OCI-LY7 (cell line): ENCODE results near the gene ARMC9.

ENCODE experiments used
- CTCF ChIP-seq: fragments of 200-600 bp; sonication (generic); conservative IDR thresholded peaks from 2 replicates; pipeline ENCODE4 v1.5.1; 2014; ENCODE audit warnings: mild to moderate bottlenecking, antibody characterized with exemption, low read length, moderate library complexity, mixed read lengths
- EZH2phosphoT487 ChIP-seq: fragments of 200-600 bp; sonication (generic); IDR thresholded peaks from 2 replicates; pipeline ENCODE4 v1.6.1; 2018; ENCODE audit warnings: low read depth, borderline replicate concordance, mild to moderate bottlenecking, mixed run types, antibody characterized with exemption, low read length, moderate library complexity, mixed read lengths

- TF ChIP-seq CTCF: no peak
- TF ChIP-seq EZH2phosphoT487: no peak
Observed at GRCh38 chr2:231306791-231307393, 108.5 kb downstream of the ARMC9 start.
